ENCODE measurements around the gene ATP8B1. TPM values are rescaled to one million over a fixed set of nuclear protein-coding genes. Genes with fewer than 3 reads are reported as not detected.

The ATP8B1 gene
- total and polyA plus RNA-seq, 4 experiments from 2014 or later, result 0.24 TPM; not detected in 3

- H3K9me3 Mint-ChIP-seq, result peaks cover 0 to 55% (median 35%) of the 10 kb centered on the region in 8 donors
- Histone ChIP-seq H3K36me3 (ENCODE audit: insufficient read depth, low read length) (no peaks in the 10 kb centered on the region), H3K27ac (ENCODE audit: low read depth, low read length) (no peak overlapping the region), H3K27me3 (ENCODE audit: insufficient read depth, low read length) (no peaks in the 10 kb centered on the region), H3K9me3 (ENCODE audit: control insufficient read depth in 1 of 2, low read length in 2 of 2) (peaks cover 0 to 4% of the 10 kb centered on the region in 2 donors), H3K4me3 (ENCODE audit: low read length in 2 of 2) (no peak overlapping the region), H3K4me1 (ENCODE audit: insufficient read depth, low read length) (no peaks in the 10 kb centered on the region)
- intact Hi-C loops (cut with micrococcal nuclease), result no loop called here
- peaks cover 0 to 3% (median under 1%) of the 10 kb centered on the region in 4 donors for H3K4me1 Mint-ChIP-seq
- H3K36me3 Mint-ChIP-seq, result peaks cover 11 to 32% of the 10 kb centered on the region in 2 donors
- no peaks in the 10 kb centered on the region for H3K27me3 Mint-ChIP-seq
- ChIA-PET POLR2A (ENCODE audit: partially characterized antibody) (no interaction called here), CTCF (ENCODE audit: partially characterized antibody) (no interaction called here)
- H3K27ac Mint-ChIP-seq, result no peak overlapping the region
- no peak overlapping the region for H3K4me3 Mint-ChIP-seq
- DNase-seq, result no peak
Observed at GRCh38 chr18:57705011-57705410, 98.1 kb downstream of the ATP8B1 start.

- CTCF ChIA-PET (ENCODE audit: partially characterized antibody), result no interaction called here
Observed at GRCh38 chr18:57698571-57699276, 104.4 kb downstream of the ATP8B1 start.

DNA sequence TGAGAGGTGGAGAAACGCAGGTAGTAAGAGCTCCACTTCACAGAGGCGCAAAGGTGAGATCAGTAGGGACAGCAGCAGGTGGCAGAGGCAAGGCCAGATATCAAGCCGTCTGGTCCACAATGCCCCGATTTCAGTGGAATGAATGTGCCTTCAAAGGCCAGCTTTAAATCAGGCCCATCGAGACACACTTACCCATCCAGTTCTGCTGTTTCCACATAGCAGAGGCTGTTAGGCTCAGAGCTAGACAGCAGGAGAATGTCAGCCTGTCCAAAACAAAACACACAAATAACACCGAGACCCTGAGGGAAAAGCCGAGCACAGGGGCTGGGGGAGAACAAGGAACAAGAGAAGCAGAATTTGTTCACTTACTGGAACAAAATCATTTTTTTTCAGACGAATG lies 105.7 kb downstream of the ATP8B1 start:
- no peak overlapping the region for H3K27ac Mint-ChIP-seq
- no peaks in the 10 kb centered on the region for H3K9me3 ChIP-seq (ENCODE audit: control insufficient read depth in 1 of 2, low read length in 2 of 2)

More at GRCh38 chr18:57698571-57699276, 104.4 kb downstream of the ATP8B1 start:
- peaks cover 0 to 4% (median 2%) of the 10 kb centered on the region in 4 donors for H3K4me1 Mint-ChIP-seq
- Histone ChIP-seq H3K27me3 (ENCODE audit: insufficient read depth, low read length) (no peaks in the 10 kb centered on the region), H3K36me3 (ENCODE audit: insufficient read depth, low read length) (no peaks in the 10 kb centered on the region), H3K4me3 (ENCODE audit: low read length in 2 of 2) (no peak overlapping the region), H3K27ac (ENCODE audit: low read depth, low read length) (no peak overlapping the region), H3K9me3 (ENCODE audit: control insufficient read depth in 1 of 2, low read length in 2 of 2) (no peaks in the 10 kb centered on the region), H3K4me1 (ENCODE audit: insufficient read depth, low read length) (no peaks in the 10 kb centered on the region)
- no peak overlapping the region for H3K4me3 Mint-ChIP-seq
- no peak overlapping the region for H3K27ac Mint-ChIP-seq
- intact Hi-C loops (cut with micrococcal nuclease), result no loop called here
- peaks cover 9 to 18% of the 10 kb centered on the region in 2 donors for H3K36me3 Mint-ChIP-seq
- no peaks in the 10 kb centered on the region for H3K27me3 Mint-ChIP-seq
- no peak for DNase-seq
- H3K9me3 Mint-ChIP-seq, result peaks cover 0 to 19% (median 11%) of the 10 kb centered on the region in 8 donors
- POLR2A ChIA-PET (ENCODE audit: partially characterized antibody), result no interaction called here

DNA sequence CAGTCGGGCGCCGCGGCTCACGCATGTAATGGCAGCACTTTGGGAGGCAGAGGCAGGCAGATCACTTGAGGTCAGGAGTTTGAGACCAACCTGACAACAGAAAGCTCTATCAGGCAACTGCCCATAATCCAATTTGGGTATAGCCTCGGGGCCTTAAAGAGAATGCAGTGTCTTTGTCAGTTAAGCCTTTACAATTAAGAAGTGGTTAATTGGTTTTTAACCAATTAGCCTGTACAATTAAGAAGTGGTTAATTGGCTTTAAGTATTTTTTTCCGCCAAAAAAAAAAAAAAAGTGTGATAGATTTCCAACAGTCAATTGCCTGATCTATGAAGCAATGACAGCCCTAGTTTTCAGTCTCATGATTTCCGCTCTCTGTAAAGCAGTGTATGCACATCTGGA lies 106.8 kb downstream of the ATP8B1 start:
- intact Hi-C loops (cut with micrococcal nuclease), result no loop called here

More for the DNA sequence above, 105.7 kb downstream of the ATP8B1 start:
- Mint-ChIP-seq H3K27me3 (no peaks in the 10 kb centered on the region), H3K4me1 (peaks cover 0 to 4% (median 0%) of the 10 kb centered on the region in 4 donors), H3K36me3 (peaks cover 9 to 18% of the 10 kb centered on the region in 2 donors), H3K4me3 (no peak overlapping the region), H3K9me3 (peaks cover 0 to 18% (median 7%) of the 10 kb centered on the region in 8 donors)
- no peak for DNase-seq
- no peaks in the 10 kb centered on the region for H3K36me3 ChIP-seq (ENCODE audit: insufficient read depth, low read length)
- no peaks in the 10 kb centered on the region for H3K27me3 ChIP-seq (ENCODE audit: insufficient read depth, low read length)
- intact Hi-C loops (cut with micrococcal nuclease), result no loop called here
- ChIA-PET POLR2A (ENCODE audit: partially characterized antibody) (no interaction called here), CTCF (ENCODE audit: partially characterized antibody) (no interaction called here)
- no peak overlapping the region for H3K4me3 ChIP-seq (ENCODE audit: low read length in 2 of 2)
- H3K4me1 ChIP-seq (ENCODE audit: insufficient read depth, low read length), result no peaks in the 10 kb centered on the region
- H3K27ac ChIP-seq (ENCODE audit: low read depth, low read length), result no peak overlapping the region

DNA sequence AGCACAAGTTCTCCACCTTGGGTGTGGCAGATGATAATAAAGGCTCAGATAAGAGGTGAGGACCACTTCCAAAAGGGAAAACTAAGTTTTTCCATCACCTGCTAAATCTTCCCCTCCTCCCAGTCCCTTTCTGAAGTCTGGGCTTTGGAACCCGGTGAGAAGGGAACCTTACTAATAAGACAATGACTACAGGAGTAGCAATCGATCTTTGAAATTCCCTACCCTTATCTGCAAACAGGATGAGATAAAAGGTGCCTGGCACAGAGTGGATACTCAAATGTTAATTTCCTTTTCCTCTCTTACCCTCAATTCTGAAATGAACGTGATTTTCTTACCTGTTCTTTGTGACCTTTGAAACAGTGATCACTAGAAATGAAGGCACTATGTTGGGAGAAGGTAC lies 111.8 kb downstream of the ATP8B1 start:
- peaks cover 0 to 19% (median 4%) of the 10 kb centered on the region in 8 donors for H3K9me3 Mint-ChIP-seq
- no peaks in the 10 kb centered on the region for H3K27me3 Mint-ChIP-seq
- ChIA-PET CTCF (ENCODE audit: partially characterized antibody) (no interaction called here), POLR2A (ENCODE audit: partially characterized antibody) (no interaction called here)
- H3K9me3 ChIP-seq (ENCODE audit: control insufficient read depth in 1 of 2, low read length in 2 of 2), result no peaks in the 10 kb centered on the region
- peaks cover 13 to 37% of the 10 kb centered on the region in 2 donors for H3K36me3 Mint-ChIP-seq
- no peaks in the 10 kb centered on the region for H3K36me3 ChIP-seq (ENCODE audit: insufficient read depth, low read length)
- H3K4me3 Mint-ChIP-seq, result no peak overlapping the region
- no peak for DNase-seq
- no peaks in the 10 kb centered on the region for H3K27me3 ChIP-seq (ENCODE audit: insufficient read depth, low read length)
- H3K27ac ChIP-seq (ENCODE audit: low read depth, low read length), result no peak overlapping the region
- H3K27ac Mint-ChIP-seq, result no peak overlapping the region
- no peaks in the 10 kb centered on the region for H3K4me1 ChIP-seq (ENCODE audit: insufficient read depth, low read length)
- H3K4me1 Mint-ChIP-seq, result peaks cover 0 to 14% (median 5%) of the 10 kb centered on the region in 4 donors
- H3K4me3 ChIP-seq (ENCODE audit: low read length in 2 of 2), result no peak overlapping the region
- intact Hi-C loops (cut with micrococcal nuclease), result no loop called here

More for the DNA sequence above, 106.8 kb downstream of the ATP8B1 start:
- Histone ChIP-seq H3K27me3 (ENCODE audit: insufficient read depth, low read length) (no peaks in the 10 kb centered on the region), H3K4me1 (ENCODE audit: insufficient read depth, low read length) (no peaks in the 10 kb centered on the region), H3K4me3 (ENCODE audit: low read length in 2 of 2) (no peak overlapping the region), H3K9me3 (ENCODE audit: control insufficient read depth in 1 of 2, low read length in 2 of 2) (no peaks in the 10 kb centered on the region), H3K27ac (ENCODE audit: low read depth, low read length) (no peak overlapping the region), H3K36me3 (ENCODE audit: insufficient read depth, low read length) (no peaks in the 10 kb centered on the region)
- ChIA-PET CTCF (ENCODE audit: partially characterized antibody) (interaction anchor here (1.7 kb wide), 1 partner anchor 12 kb away, joined by 6 read pairs; no protein-coding TSS in a partner anchor), POLR2A (ENCODE audit: partially characterized antibody) (no interaction called here)
- H3K4me1 Mint-ChIP-seq, result peaks cover 0 to 4% (median 0%) of the 10 kb centered on the region in 4 donors
- no peak overlapping the region for H3K27ac Mint-ChIP-seq
- H3K4me3 Mint-ChIP-seq, result no peak overlapping the region
- peaks cover 0 to 13% (median 5%) of the 10 kb centered on the region in 8 donors for H3K9me3 Mint-ChIP-seq
- peaks cover 9 to 21% of the 10 kb centered on the region in 2 donors for H3K36me3 Mint-ChIP-seq
- no peaks in the 10 kb centered on the region for H3K27me3 Mint-ChIP-seq
- no peak for DNase-seq

GRCh38 chr18:57687970-57688369 lies 115.1 kb downstream of the ATP8B1 start:
- peaks cover 0 to 24% (median 9%) of the 10 kb centered on the region in 8 donors for H3K9me3 Mint-ChIP-seq
- Histone ChIP-seq H3K27ac (ENCODE audit: low read depth, low read length) (no peak overlapping the region), H3K9me3 (ENCODE audit: control insufficient read depth in 1 of 2, low read length in 2 of 2) (no peaks in the 10 kb centered on the region), H3K4me3 (ENCODE audit: low read length in 2 of 2) (no peak overlapping the region), H3K4me1 (ENCODE audit: insufficient read depth, low read length) (no peaks in the 10 kb centered on the region), H3K36me3 (ENCODE audit: insufficient read depth, low read length) (no peaks in the 10 kb centered on the region), H3K27me3 (ENCODE audit: insufficient read depth, low read length) (no peaks in the 10 kb centered on the region)
- H3K4me3 Mint-ChIP-seq, result no peak overlapping the region
- H3K27me3 Mint-ChIP-seq, result no peaks in the 10 kb centered on the region
- no peak for DNase-seq
- ChIA-PET POLR2A (ENCODE audit: partially characterized antibody) (no interaction called here), CTCF (ENCODE audit: partially characterized antibody) (no interaction called here)
- peaks cover 0 to 10% (median 6%) of the 10 kb centered on the region in 4 donors for H3K4me1 Mint-ChIP-seq
- intact Hi-C loops (cut with micrococcal nuclease), result no loop called here
- H3K36me3 Mint-ChIP-seq, result peaks cover 15 to 35% of the 10 kb centered on the region in 2 donors
- H3K27ac Mint-ChIP-seq, result no peak overlapping the region

- Mint-ChIP-seq H3K9me3 (peaks cover 0 to 31% (median 9%) of the 10 kb centered on the region in 8 donors), H3K36me3 (peaks cover 12 to 32% of the 10 kb centered on the region in 2 donors), H3K4me1 (peaks cover 0 to 15% (median 6%) of the 10 kb centered on the region in 4 donors), H3K27me3 (no peaks in the 10 kb centered on the region), H3K27ac (no peak overlapping the region), H3K4me3 (no peak overlapping the region)
- intact Hi-C loops (cut with micrococcal nuclease), result no loop called here
- CTCF ChIA-PET (ENCODE audit: partially characterized antibody), result interaction anchor here (0.8 kb wide), 1 partner anchor 11 kb away, joined by 3 read pairs; no protein-coding TSS in a partner anchor
- DNase-seq, result no peak
- Histone ChIP-seq H3K27ac (ENCODE audit: low read depth, low read length) (no peak overlapping the region), H3K4me3 (ENCODE audit: low read length in 2 of 2) (no peak overlapping the region), H3K27me3 (ENCODE audit: insufficient read depth, low read length) (no peaks in the 10 kb centered on the region), H3K36me3 (ENCODE audit: insufficient read depth, low read length) (no peaks in the 10 kb centered on the region), H3K9me3 (ENCODE audit: control insufficient read depth in 1 of 2, low read length in 2 of 2) (no peaks in the 10 kb centered on the region), H3K4me1 (ENCODE audit: insufficient read depth, low read length) (no peaks in the 10 kb centered on the region)
- POLR2A ChIA-PET (ENCODE audit: partially characterized antibody), result no interaction called here
Observed at GRCh38 chr18:57683470-57683869, 119.6 kb downstream of the ATP8B1 start.

Measured in CD4-positive, alpha-beta memory T cell (primary cell).